Lung (tissue), 12 donors: ENCODE measurements around the gene RPP25L. TPM values are rescaled to one million over a fixed set of nuclear protein-coding genes. Genes with fewer than 3 reads are reported as not detected.

Experiments
- ATAC-seq: fragments of 200-7000 bp; cut with Tn5 transposase; one replicate; pipeline ENCODE4 v1.9.1; 2020; ENCODE audit warnings: moderate number of reproducible peaks; ENCODE audit not compliant: insufficient read depth, low FRiP score
- DNase-seq, 3 donors: peaks; one replicate each; pipeline ENCODE4 v3.0.0-alpha.2; 2013 to 2017
- H3K27ac ChIP-seq, 2 donors: one replicate each; pipeline ENCODE4 v1.5.1; 2013; ENCODE audit warnings: mild to moderate bottlenecking in 2 of 2, moderate library complexity in 2 of 2, control low read depth in 1 of 2, inconsistent platforms in 1 of 2, low read depth in 1 of 2, low read length in 1 of 2
- H3K27me3 ChIP-seq, 3 donors: one replicate each; pipeline ENCODE4 v1.5.1; 2013; ENCODE audit warnings: low read length in 2 of 3; ENCODE audit not compliant: control insufficient read depth in 3 of 3, insufficient read depth in 3 of 3
- H3K36me3 ChIP-seq, 4 donors: one replicate each; pipeline ENCODE4 v1.5.1; 2013; ENCODE audit warnings: low read length in 4 of 4, mild to moderate bottlenecking in 1 of 4, moderate library complexity in 1 of 4; ENCODE audit not compliant: control insufficient read depth in 4 of 4, insufficient read depth in 4 of 4
- H3K4me1 ChIP-seq, 5 donors: one replicate each; pipeline ENCODE4 v1.5.1; 2013; ENCODE audit warnings: low read length in 5 of 5, mild to moderate bottlenecking in 2 of 5, moderate library complexity in 1 of 5; ENCODE audit not compliant: control insufficient read depth in 5 of 5, insufficient read depth in 5 of 5
- H3K4me3 ChIP-seq: one replicate; pipeline ENCODE4 v1.5.1; 2013; ENCODE audit warnings: mild to moderate bottlenecking, control low read depth, moderate library complexity
- H3K9ac ChIP-seq, 2 donors: one replicate each; pipeline ENCODE4 v1.5.1; 2013; ENCODE audit warnings: low read length in 2 of 2, control low read depth in 1 of 2; ENCODE audit not compliant: insufficient read depth in 1 of 2
- H3K9me3 ChIP-seq, 4 donors: one replicate each; pipeline ENCODE4 v1.5.1; 2013; ENCODE audit warnings: low read length in 3 of 4, mild to moderate bottlenecking in 1 of 4, moderate library complexity in 1 of 4; ENCODE audit not compliant: control insufficient read depth in 4 of 4, insufficient read depth in 3 of 4
- CTCF ChIP-seq: IDR thresholded peaks from 2 replicates; pipeline ENCODE4 v1.5.1; 2012; ENCODE audit warnings: mild to moderate bottlenecking; ENCODE audit errors: control extremely low read depth, extremely low read depth
- WGBS, 2 donors: extraction: QIAGEN DNeasy Blood & Tissue Kit; methylation state at CpG; one replicate each; pipeline ENCODE4 v1.1.7; 2013; 5-methylcytosine and 5-hydroxymethylcytosine counted together
- polyA plus RNA-seq, 2 donors: library from polyadenylated mRNA; stranded (reverse); fragments of 200-250 nt; gene quantifications; one replicate each; pipeline ENCODE4 v1.2.1, GENCODE V29; 2013
- total RNA-seq, 2 donors: library from RNA; depleted of rRNA in 1 of 2; stranded (reverse); fragments of >200 nt in 1 of 2; gene quantifications; one replicate each; pipeline ENCODE4 v1.2.1, GENCODE V29; 2014 to 2021
- donor health status: control.
- donor health status: control.
- donor health status: Bipolar disorder and iron deficiency.
- donor health status: healthy.
- donor health status: DM: yes; HTN: yes; CAD: no.

RPP25L gene
- total and polyA plus RNA-seq, 4 donors = 17.0 to 32.6 (median 25.7) TPM

DNA sequence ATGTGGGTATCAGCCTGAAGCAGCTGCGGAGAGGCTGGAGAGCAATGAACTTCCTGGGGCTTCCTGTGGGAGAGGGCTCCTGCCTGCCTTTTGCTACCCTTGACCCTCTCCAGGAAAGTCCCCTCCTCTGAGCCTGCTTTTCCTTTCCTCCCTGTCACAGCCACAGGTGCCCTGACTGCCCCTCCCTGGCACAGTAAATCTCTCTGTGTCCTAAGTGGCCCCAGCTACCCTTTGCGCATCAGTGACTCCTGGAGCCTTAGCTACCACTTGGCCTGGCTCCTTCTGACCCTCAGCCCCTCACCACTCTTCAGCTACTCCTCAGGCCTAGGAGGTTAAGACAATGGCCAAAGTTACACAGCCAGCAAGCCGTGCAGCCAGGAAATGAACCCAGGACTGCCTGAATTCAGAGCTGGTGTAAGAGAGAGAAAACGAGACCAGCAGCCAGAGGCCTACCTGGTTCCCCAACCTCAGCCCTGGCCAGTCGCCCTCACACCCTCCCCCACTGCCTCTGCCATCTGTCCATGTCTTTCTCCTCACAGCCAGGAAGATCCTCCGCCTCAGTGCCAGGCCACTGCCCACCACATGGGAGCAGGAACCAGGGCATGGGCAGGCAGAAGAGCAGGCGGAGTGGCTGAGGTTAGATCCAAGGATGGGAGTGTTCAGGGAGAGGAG lies 41.0 kb downstream of the RPP25L start:
- H3K27me3 ChIP-seq = peaks cover 0 to 16% (median 2%) of the 10 kb centered on the region in 3 donors
- ATAC-seq (no peak), DNase-seq (no peak)
- no peak overlapping the region for H3K9ac ChIP-seq
- no peak overlapping the region for H3K4me3 ChIP-seq
- no peaks in the 10 kb centered on the region for H3K9me3 ChIP-seq
- peaks cover 0 to 19% (median 0%) of the 10 kb centered on the region in 4 donors for H3K36me3 ChIP-seq
- H3K27ac ChIP-seq = no peak overlapping the region
- peaks cover 0 to 73% (median 25%) of the 10 kb centered on the region in 5 donors for H3K4me1 ChIP-seq
- 78 to 85% methylated on average over 7 of the region's 7 CpGs for whole genome bisulfite sequencing, 2 donors
- TF ChIP-seq CTCF = no peak

DNA sequence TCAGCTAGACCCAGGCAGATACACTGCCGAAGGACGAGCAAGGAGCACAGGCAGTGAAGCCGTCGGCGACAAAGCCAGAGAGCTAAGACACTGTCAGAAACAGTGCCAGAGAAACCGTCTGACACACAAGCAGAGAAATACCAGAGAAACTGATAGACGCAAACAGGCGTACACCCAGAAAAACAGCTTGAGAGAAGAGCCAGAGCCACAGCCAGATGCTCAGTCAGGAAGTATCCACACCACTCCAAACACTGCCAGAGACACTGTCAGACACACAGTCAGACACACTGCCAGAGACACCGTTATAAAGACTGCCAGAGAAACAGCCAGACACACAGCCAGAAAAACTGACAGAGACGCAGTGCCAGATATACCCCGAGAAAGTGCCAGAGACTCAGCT lies 41.5 kb downstream of the RPP25L start:
- H3K9ac ChIP-seq = peak overlapping the region in 1 of 2 donors; percentile 7
- no peaks in the 10 kb centered on the region for H3K9me3 ChIP-seq
- no peak overlapping the region for H3K27ac ChIP-seq
- WGBS, 2 donors = 64 to 84% methylated on average over 11 of the region's 11 CpGs
- H3K36me3 ChIP-seq = peaks cover 0 to 19% (median 0%) of the 10 kb centered on the region in 4 donors
- H3K4me1 ChIP-seq = peaks cover 0 to 69% (median 22%) of the 10 kb centered on the region in 5 donors
- H3K4me3 ChIP-seq = no peak overlapping the region
- peaks cover 0 to 12% (median 2%) of the 10 kb centered on the region in 3 donors for H3K27me3 ChIP-seq
- no peak for TF ChIP-seq CTCF
- DNase-seq (peak; percentile 82 to 94 (median 86)), ATAC-seq (no peak)

- DNase-seq = no peak
- no peak for TF ChIP-seq CTCF
- H3K9me3 ChIP-seq = no peaks in the 10 kb centered on the region
- no peak overlapping the region for H3K4me3 ChIP-seq
- peaks cover 0 to 20% (median 3%) of the 10 kb centered on the region in 4 donors for H3K36me3 ChIP-seq
- no peak overlapping the region for H3K27ac ChIP-seq
- ATAC-seq = no peak
- peaks cover 0 to 7% (median 0%) of the 10 kb centered on the region in 3 donors for H3K27me3 ChIP-seq
- 67 to 70% methylated on average over 12 of the region's 12 CpGs for WGBS, 2 donors
- no peak overlapping the region for H3K9ac ChIP-seq
- H3K4me1 ChIP-seq = peaks cover 0 to 54% (median 10%) of the 10 kb centered on the region in 5 donors
Observed at GRCh38 chr9:34568774-34569173, 43.1 kb downstream of the RPP25L start.
